Mucosa of stomach (tissue), 1 donor: ENCODE measurements around the gene PTPN13.

Experiments used
- H3K27me3 ChIP-seq: one replicate; pipeline ENCODE4 v1.7.0; 2013; ENCODE audit warnings: mild to moderate bottlenecking, low read length; ENCODE audit not compliant: control insufficient read depth, insufficient read depth
- H3K36me3 ChIP-seq: one replicate; pipeline ENCODE4 v1.7.0; 2013; ENCODE audit warnings: low read length; ENCODE audit not compliant: control insufficient read depth, insufficient read depth
- H3K4me1 ChIP-seq: one replicate; pipeline ENCODE4 v1.7.0; 2013; ENCODE audit warnings: mild to moderate bottlenecking, low read length; ENCODE audit not compliant: control insufficient read depth, insufficient read depth
- H3K4me3 ChIP-seq: one replicate; pipeline ENCODE4 v1.7.0; 2013; ENCODE audit warnings: low read length
- H3K9ac ChIP-seq: one replicate; pipeline ENCODE4 v1.7.0; 2013; ENCODE audit warnings: mild to moderate bottlenecking, low read length, moderate library complexity
- H3K9me3 ChIP-seq: one replicate; pipeline ENCODE4 v1.7.0; 2013; ENCODE audit warnings: mild to moderate bottlenecking, low read length, moderate library complexity; ENCODE audit not compliant: control insufficient read depth
- donor health status: Pancreatic carcinoma.

PTPN13 gene

DNA sequence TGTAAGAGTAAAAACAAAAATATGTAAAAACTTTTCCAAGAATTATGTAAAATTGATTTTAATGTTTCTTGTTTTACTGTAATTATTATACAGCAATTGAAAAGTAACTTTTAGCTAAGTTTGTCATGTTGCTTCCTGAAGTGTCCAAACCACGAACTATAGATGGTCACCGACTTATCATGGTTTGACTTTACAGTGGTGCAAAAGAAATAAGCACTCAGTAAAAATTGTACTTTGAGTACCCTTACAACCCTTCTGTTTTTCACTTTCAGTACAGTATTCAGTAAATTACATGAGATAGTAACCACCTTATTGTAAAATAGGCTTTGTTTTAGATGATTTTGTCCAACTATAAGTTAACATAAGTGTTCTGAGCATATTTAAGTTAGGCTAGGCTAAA, 161.3 kb downstream of the PTPN13 start:
- Histone ChIP-seq H3K4me3 (no peak overlapping the region), H3K9me3 (no peaks in the 10 kb centered on the region), H3K4me1 (no peaks in the 10 kb centered on the region), H3K36me3 (no peaks in the 10 kb centered on the region), H3K9ac (no peak overlapping the region), H3K27me3 (no peaks in the 10 kb centered on the region)

DNA sequence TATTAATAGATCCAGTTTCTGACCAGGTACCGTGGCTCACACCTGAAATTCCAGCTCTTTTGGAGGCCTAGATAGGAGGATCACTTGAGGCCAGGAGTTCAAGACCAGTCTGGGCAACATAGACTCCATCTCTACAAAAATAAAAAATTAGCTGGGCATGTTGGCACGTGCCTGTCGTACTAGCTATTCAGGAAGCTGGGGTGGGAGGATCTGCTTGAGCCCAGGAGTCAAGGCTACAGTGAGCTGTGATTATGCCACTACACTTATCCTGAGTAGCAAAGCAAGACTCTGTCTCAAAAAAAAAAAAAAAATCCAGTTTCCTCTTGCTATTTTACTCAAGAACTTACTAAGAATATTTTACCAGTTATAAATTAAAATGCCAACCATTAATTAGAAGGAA, 163.4 kb downstream of the PTPN13 start:
- no peaks in the 10 kb centered on the region for H3K27me3 ChIP-seq
- no peak overlapping the region for H3K9ac ChIP-seq
- no peaks in the 10 kb centered on the region for H3K4me1 ChIP-seq
- no peaks in the 10 kb centered on the region for H3K9me3 ChIP-seq
- H3K4me3 ChIP-seq: no peak overlapping the region
- no peaks in the 10 kb centered on the region for H3K36me3 ChIP-seq

DNA sequence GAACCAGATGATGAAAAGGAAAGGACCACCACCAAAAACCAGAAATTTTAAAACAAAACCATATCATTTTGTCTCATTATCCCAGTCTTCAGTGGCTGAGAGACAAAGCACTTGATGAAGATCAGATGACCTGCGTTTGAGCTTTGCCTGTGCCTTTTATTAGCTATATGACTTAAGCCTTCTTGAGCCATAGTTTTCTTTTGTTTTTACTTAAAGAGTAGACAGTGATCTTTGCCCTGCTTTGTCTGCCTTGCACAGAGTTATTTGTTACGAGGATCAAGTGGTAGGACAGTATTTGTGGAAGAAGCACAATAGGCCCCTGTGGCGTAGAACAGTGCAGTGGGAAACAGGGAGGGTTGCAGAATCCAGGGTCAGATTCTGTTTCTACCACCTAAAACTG, 165.2 kb downstream of the PTPN13 start:
- Histone ChIP-seq H3K9ac (no peak overlapping the region), H3K36me3 (no peaks in the 10 kb centered on the region), H3K4me3 (no peak overlapping the region), H3K4me1 (no peaks in the 10 kb centered on the region), H3K27me3 (no peaks in the 10 kb centered on the region), H3K9me3 (no peaks in the 10 kb centered on the region)

DNA sequence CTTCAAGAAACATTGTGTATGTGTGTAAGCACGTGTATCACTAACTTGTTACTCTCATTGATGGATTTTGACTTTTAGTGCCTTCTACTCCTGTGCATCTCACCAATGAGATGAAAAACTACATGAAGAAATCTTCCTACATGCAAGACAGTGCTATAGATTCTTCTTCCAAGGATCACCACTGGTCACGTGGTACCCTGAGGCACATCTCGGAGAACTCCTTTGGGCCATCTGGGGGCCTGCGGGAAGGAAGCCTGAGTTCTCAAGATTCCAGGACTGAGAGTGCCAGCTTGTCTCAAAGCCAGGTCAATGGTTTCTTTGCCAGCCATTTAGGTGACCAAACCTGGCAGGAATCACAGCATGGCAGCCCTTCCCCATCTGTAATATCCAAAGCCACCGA, 168.5 kb downstream of the PTPN13 start:
- Histone ChIP-seq H3K9me3 (no peaks in the 10 kb centered on the region), H3K4me1 (no peaks in the 10 kb centered on the region), H3K9ac (no peak overlapping the region), H3K36me3 (no peaks in the 10 kb centered on the region), H3K27me3 (no peaks in the 10 kb centered on the region), H3K4me3 (no peak overlapping the region)

DNA sequence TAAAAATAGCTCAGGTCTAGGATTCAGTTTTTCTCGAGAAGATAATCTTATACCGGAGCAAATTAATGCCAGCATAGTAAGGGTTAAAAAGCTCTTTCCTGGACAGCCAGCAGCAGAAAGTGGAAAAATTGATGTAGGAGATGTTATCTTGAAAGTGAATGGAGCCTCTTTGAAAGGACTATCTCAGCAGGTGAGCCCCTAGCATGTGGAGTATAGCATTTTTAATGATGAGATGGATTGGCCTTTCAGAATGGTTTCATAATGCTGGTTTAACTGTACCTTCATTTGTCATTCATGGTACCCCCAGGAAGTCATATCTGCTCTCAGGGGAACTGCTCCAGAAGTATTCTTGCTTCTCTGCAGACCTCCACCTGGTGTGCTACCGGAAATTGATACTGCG, 175.7 kb downstream of the PTPN13 start:
- no peaks in the 10 kb centered on the region for H3K9me3 ChIP-seq
- H3K4me3 ChIP-seq: no peak overlapping the region
- no peak overlapping the region for H3K9ac ChIP-seq
- H3K27me3 ChIP-seq: no peaks in the 10 kb centered on the region
- no peaks in the 10 kb centered on the region for H3K36me3 ChIP-seq
- no peaks in the 10 kb centered on the region for H3K4me1 ChIP-seq

DNA sequence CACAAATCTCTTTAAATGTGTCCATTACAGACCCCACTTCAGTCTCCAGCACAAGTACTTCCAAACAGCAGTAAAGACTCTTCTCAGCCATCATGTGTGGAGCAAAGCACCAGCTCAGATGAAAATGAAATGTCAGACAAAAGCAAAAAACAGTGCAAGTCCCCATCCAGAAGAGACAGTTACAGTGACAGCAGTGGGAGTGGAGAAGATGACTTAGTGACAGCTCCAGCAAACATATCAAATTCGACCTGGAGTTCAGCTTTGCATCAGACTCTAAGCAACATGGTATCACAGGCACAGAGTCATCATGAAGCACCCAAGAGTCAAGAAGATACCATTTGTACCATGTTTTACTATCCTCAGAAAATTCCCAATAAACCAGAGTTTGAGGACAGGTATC, 177.0 kb downstream of the PTPN13 start:
- Histone ChIP-seq H3K4me1 (no peaks in the 10 kb centered on the region), H3K9me3 (no peaks in the 10 kb centered on the region), H3K9ac (no peak overlapping the region), H3K27me3 (no peaks in the 10 kb centered on the region), H3K4me3 (no peak overlapping the region), H3K36me3 (no peaks in the 10 kb centered on the region)

DNA sequence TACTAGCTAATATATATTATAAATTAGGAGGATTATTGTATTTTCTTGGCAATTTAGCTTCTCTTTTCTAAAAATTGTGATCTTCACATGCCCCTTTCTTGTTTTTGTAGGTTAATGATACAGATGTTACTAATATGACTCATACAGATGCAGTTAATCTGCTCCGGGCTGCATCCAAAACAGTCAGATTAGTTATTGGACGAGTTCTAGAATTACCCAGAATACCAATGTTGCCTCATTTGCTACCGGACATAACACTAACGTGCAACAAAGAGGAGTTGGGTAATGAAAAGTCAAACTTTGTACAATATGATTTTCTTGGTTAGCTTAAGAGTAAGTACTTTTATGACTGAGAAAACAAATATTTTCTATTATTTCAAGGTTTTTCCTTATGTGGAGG, 180.9 kb downstream of the PTPN13 start:
- Histone ChIP-seq H3K9ac (no peak overlapping the region), H3K36me3 (no peaks in the 10 kb centered on the region), H3K4me1 (no peaks in the 10 kb centered on the region), H3K4me3 (no peak overlapping the region), H3K27me3 (no peaks in the 10 kb centered on the region), H3K9me3 (no peaks in the 10 kb centered on the region)

DNA sequence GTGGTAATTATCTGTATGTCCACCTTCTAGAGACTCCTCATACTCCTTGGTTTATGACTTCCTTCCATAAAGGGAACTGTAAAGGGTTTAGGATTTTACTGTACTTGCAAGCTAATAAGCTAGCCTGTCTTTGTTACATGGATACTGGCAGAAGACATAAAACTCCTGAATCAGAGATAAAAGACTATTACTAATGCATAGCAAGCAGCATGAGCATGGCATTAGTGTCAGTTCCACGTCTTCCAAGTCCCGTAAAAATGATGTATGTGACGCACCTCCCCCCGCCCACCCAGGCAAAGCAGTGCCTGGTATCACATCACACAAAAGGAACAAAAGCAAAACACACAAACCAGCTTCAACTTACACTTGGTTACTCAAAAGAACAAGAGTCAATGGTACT, 184.1 kb downstream of the PTPN13 start:
- Histone ChIP-seq H3K36me3 (no peaks in the 10 kb centered on the region), H3K27me3 (no peaks in the 10 kb centered on the region), H3K4me1 (no peaks in the 10 kb centered on the region), H3K9ac (no peak overlapping the region), H3K4me3 (no peak overlapping the region), H3K9me3 (no peaks in the 10 kb centered on the region)

DNA sequence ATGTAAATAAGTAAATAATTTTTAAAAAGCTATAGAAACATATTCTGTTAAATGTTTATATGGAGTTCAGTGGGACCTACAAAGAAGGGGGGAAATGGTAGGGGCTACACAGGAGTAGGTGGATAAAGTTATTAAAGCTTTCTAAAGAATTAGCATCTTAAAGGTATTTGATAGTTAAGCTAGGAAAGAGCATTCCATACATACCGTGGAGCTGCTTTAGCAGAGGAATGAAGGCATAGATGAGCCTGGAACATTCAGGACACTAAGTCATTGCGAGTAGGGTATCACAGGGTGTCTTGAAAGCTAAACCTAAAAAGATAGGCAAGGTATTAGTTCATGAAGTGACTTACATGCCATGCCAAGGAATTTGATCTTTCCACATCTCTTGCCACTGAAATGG, 194.7 kb downstream of the PTPN13 start:
- no peaks in the 10 kb centered on the region for H3K4me1 ChIP-seq
- no peak overlapping the region for H3K9ac ChIP-seq
- H3K27me3 ChIP-seq: no peaks in the 10 kb centered on the region
- H3K4me3 ChIP-seq: no peak overlapping the region
- no peaks in the 10 kb centered on the region for H3K9me3 ChIP-seq
- H3K36me3 ChIP-seq: no peaks in the 10 kb centered on the region

DNA sequence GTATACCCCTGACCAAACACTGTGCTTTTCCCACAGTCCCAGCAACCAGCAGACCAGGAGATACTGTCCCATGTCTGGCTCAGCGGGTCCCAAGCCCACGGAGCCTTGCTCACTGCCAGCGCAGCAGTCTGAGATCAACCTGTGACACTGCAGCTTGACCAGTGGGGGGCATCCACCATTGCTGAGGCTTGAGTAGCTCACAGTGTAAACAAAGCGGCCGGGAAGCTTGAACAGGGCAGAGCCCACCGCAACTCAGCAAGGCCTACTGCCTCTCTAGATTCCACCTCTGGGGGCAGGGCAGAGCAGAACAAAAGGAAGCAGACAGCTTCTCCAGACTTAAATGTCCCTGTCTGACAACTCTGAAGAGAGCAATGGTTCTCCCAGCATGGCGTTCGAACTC, 197.0 kb downstream of the PTPN13 start:
- no peak overlapping the region for H3K4me3 ChIP-seq
- H3K9me3 ChIP-seq: no peaks in the 10 kb centered on the region
- no peaks in the 10 kb centered on the region for H3K36me3 ChIP-seq
- no peaks in the 10 kb centered on the region for H3K27me3 ChIP-seq
- H3K4me1 ChIP-seq: no peaks in the 10 kb centered on the region
- no peak overlapping the region for H3K9ac ChIP-seq

DNA sequence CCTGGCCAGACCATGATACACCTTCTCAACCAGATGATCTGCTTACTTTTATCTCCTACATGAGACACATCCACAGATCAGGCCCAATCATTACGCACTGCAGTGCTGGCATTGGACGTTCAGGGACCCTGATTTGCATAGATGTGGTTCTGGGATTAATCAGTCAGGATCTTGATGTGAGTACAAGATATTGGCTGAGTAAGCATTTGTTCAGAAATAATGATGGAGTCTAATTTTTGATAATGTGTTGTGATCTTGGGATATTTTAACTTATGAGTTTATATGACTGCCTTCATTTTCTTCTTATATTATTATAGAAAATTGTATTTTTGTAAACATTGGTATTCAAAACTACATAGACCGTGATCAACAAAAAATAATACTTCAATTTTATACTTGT, 215.7 kb downstream of the PTPN13 start:
- H3K9ac ChIP-seq: no peak overlapping the region
- H3K4me3 ChIP-seq: no peak overlapping the region
- no peaks in the 10 kb centered on the region for H3K4me1 ChIP-seq
- H3K36me3 ChIP-seq: no peaks in the 10 kb centered on the region
- H3K27me3 ChIP-seq: no peaks in the 10 kb centered on the region
- H3K9me3 ChIP-seq: no peaks in the 10 kb centered on the region

DNA sequence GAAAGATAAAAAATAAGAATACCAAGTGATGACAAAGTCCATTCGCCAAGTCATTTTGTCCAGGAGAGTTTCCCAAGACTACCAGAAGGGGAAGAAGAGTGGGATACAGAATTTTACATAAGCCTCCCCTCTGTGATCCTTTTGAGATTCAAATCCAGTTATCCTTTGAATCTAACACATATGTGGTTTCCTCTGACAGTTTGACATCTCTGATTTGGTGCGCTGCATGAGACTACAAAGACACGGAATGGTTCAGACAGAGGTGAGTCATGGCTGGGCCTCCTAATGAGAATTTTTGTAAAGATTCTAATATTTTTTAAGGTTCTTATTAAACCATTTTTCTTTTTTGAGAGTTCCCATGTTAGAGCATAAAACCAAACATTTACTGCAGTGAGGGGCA, 216.7 kb downstream of the PTPN13 start:
- Histone ChIP-seq H3K4me3 (no peak overlapping the region), H3K9me3 (no peaks in the 10 kb centered on the region), H3K27me3 (no peaks in the 10 kb centered on the region), H3K36me3 (no peaks in the 10 kb centered on the region), H3K9ac (no peak overlapping the region), H3K4me1 (no peaks in the 10 kb centered on the region)

DNA sequence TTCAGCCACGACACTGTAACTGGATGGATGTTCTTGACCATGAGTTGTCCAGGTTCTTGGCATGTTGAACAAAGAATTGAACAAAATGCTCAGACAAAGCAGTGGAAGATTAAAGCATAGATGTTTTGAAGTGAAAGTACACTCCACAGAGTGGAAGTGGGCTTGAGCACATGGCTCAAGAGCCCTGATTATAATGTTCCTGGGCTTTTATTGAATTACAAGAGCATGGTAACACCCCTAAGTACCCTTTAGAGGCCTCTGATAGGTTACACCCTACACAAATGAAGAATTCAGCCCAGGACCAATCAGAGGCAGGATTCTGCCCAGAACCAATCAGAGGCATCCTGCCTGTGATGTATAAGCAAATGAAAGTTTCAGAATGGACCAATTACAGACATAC, 221.5 kb downstream of the PTPN13 start:
- no peaks in the 10 kb centered on the region for H3K9me3 ChIP-seq
- no peak overlapping the region for H3K4me3 ChIP-seq
- no peaks in the 10 kb centered on the region for H3K36me3 ChIP-seq
- no peaks in the 10 kb centered on the region for H3K27me3 ChIP-seq
- H3K9ac ChIP-seq: no peak overlapping the region
- peaks cover 12% of the 10 kb centered on the region for H3K4me1 ChIP-seq
